Measurements from ENCODE around the gene ZNF140.

ZNF140 gene

DNA sequence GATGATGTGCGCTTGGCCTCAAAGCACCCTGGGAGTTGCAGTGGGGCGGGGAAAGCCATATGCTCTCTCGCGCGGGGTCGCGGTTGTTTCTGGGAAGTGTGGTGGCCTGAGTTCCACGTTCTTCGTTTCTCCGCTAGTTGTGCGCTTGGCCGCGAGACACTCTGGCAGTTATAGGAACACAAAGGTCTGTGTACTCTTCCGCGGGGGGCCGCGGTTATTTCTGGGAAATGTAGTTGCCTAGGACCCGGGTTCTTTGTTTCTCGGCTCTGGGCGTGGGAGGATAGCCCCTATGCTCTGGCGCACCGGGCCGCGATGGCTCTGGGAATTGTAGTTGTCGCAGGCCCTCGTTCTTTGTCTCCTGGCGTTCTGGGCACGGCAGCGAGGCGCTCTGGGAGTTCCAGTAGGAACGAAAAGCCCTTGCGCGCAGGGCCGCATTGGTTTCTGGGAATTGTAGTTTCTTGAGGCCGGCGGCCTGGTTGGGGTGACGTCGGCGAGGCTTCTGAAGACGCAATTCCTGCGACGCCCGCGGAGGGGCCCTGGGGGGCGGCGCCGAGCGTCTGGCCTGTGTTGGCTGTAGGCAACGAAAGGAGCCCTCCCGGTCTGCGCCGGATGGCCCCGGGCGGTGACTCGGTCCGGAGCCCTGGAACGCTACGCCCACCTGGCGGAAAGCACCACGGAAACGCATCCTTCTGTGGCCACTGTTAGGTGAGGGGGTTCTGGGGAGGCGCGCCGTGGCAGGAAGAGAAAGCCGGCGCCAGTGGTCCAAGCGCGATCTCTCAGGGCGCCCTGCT is at the start of gene ZNF140:
TSS of gene ZNF140 (plus strand) at position 556 of the 791 bp plus-strand sequence. CDS start 398 bp downstream, outside the sequence.
- TF ChIP-seq, protein P1, sequence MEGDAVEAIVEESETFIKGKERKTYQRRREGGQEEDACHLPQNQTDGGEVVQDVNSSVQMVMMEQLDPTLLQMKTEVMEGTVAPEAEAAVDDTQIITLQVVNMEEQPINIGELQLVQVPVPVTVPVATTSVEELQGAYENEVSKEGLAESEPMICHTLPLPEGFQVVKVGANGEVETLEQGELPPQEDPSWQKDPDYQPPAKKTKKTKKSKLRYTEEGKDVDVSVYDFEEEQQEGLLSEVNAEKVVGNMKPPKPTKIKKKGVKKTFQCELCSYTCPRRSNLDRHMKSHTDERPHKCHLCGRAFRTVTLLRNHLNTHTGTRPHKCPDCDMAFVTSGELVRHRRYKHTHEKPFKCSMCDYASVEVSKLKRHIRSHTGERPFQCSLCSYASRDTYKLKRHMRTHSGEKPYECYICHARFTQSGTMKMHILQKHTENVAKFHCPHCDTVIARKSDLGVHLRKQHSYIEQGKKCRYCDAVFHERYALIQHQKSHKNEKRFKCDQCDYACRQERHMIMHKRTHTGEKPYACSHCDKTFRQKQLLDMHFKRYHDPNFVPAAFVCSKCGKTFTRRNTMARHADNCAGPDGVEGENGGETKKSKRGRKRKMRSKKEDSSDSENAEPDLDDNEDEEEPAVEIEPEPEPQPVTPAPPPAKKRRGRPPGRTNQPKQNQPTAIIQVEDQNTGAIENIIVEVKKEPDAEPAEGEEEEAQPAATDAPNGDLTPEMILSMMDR (IDR thresholded peaks at IDR 0.05) = peak; percentile 30
- Mint-ChIP-seq H3K9me3 (peaks cover 6% of the 10 kb centered on the region), H3K4me3 (no peak within 1 kb of the TSS), H3K36me3 (ENCODE audit: low read depth) (peaks cover 61% of the 10 kb centered on the region), H3K27me3 (ENCODE audit: low read depth, poor library complexity) (peaks cover 9% of the 10 kb centered on the region), H3K4me1 (no peaks in the 10 kb centered on the region), H3K27ac (no peak within 1 kb of the TSS)
- peak; percentile 95 for DNase-seq

DNA sequence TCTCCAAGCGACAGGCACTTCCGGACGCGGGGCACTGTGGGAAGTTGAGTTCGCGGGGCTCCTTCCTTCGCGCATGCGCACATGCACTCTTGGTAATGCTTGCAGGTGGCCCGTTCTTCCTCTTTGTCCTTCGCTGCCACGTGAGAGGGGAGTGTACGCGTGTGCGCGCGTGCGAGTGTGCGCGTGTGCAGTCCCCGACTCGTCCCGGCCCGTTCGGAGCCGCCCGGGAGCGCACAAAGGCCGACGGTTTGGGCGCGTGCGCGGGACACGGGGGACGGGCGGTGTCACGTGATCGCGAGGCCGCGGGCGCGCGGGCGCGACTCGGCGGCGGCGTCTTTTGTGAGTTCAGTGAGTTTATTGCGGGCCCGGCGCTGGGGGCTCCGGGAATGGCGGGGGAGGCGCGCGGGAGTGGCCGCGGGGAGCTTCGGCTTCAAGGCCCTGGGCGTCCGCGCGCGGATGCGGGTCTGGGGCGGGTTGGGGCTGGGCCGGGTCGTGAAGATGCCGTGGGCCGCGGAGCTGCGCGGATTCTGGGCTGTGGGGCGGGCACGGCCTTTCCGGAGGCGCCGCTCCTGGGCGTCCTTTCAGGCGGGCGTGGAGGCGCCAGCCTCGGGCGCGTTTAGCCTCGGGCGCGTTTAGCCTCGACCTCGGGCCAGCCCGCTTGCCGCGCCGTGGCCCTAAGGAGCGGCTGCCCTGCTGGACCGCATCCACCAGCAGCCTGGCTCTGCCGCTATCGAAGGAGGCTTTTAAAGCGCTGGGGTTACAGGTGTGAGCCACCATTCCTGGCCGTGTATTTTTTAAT is 43.3 kb upstream of the ZNF140 start, which contains the start of gene ZNF84:
TSS of gene ZNF84 (plus strand) at position 303 of the 799 bp plus-strand sequence. CDS start 3,959 bp downstream, outside the sequence.
- H3K4me3 Mint-ChIP-seq = peak within 1 kb of the TSS; percentile 91
- DNase-seq = peak; percentile 94
- H3K36me3 Mint-ChIP-seq (ENCODE audit: low read depth) = peaks cover 55% of the 10 kb centered on the region
- TF ChIP-seq, protein P1 (IDR thresholded peaks at IDR 0.05) = no peak
- H3K27me3 Mint-ChIP-seq (ENCODE audit: low read depth, poor library complexity) = peaks cover 10% of the 10 kb centered on the region
- no peaks in the 10 kb centered on the region for H3K4me1 Mint-ChIP-seq
- H3K9me3 Mint-ChIP-seq = peaks cover 94% of the 10 kb centered on the region
- H3K27ac Mint-ChIP-seq = peak within 1 kb of the TSS; percentile 100

DNA sequence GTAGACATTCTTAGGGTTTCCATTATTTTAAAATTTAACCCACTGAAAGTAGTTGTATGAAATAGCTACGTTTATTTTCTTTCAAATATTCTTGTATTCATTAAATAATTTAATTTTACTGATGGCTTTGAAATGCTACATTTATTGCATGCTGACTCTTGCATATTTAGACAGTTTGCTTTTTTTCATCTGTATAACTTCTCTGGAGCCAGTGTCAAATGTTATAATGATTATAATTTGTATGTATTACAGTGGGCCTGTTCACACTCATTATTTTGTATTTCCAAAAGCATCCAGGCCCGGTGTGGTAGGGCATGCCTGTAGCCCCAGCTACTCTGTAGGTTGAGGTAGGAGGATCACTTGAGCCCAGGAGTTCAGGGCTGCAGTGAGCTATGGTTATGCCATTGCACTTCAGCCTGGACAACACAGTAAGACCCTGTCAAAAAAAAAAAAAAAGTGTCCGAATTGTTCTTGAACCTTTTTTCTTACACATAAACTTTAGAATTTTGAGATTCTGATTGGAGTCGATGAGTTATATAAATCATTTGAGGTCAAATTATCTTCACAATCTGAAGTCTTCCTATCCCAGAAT is 42.5 kb upstream of the ZNF140 start:
- peak overlapping the region; percentile 100 for H3K27ac Mint-ChIP-seq
- DNase-seq = no peak
- H3K4me3 Mint-ChIP-seq = peak overlapping the region; percentile 91
- no peaks in the 10 kb centered on the region for H3K4me1 Mint-ChIP-seq
- H3K36me3 Mint-ChIP-seq (ENCODE audit: low read depth) = peaks cover 63% of the 10 kb centered on the region
- H3K27me3 Mint-ChIP-seq (ENCODE audit: low read depth, poor library complexity) = peaks cover 16% of the 10 kb centered on the region
- TF ChIP-seq, protein P1 (IDR thresholded peaks at IDR 0.05) = no peak
- H3K9me3 Mint-ChIP-seq = peaks cover 97% of the 10 kb centered on the region

DNA sequence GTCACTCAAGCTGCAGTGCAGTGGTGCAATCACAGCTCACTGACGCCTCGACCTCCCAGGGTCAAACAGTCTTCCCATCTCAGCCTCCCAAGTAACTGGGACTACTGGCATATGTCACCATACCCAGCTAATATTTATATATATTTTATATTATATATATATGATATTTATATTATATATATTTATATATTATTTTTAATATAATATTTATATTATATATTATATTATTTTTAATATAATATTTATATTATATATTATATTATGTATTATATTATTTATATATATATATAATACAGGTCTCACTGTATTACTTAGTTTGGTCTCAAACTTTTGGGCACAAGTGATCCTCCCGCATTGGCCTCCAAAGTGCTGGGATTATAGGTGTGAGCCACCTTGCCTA is 34.0 kb upstream of the ZNF140 start:
- DNase-seq = no peak
- H3K4me1 Mint-ChIP-seq = no peaks in the 10 kb centered on the region
- peaks cover 30% of the 10 kb centered on the region for H3K27me3 Mint-ChIP-seq (ENCODE audit: low read depth, poor library complexity)
- H3K4me3 Mint-ChIP-seq = no peak overlapping the region
- TF ChIP-seq, protein P1 (IDR thresholded peaks at IDR 0.05) = no peak
- H3K36me3 Mint-ChIP-seq (ENCODE audit: low read depth) = peaks cover 100% of the 10 kb centered on the region
- H3K9me3 Mint-ChIP-seq = peaks cover 100% of the 10 kb centered on the region
- H3K27ac Mint-ChIP-seq = no peak overlapping the region

DNA sequence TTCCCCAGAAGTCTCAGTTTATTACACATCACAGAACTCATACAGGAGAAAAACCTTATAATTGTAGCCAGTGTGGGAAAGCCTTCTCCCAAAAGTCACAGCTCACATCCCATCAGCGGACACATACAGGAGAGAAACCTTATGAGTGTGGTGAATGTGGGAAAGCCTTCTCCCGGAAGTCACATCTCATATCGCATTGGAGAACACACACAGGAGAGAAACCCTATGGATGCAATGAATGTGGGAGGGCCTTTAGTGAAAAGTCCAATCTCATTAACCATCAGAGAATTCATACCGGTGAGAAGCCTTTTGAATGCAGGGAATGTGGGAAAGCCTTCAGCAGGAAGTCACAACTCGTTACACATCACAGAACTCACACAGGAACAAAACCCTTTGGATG is 23.3 kb upstream of the ZNF140 start:
- peaks cover 100% of the 10 kb centered on the region for H3K36me3 Mint-ChIP-seq (ENCODE audit: low read depth)
- H3K27ac Mint-ChIP-seq = no peak overlapping the region
- peaks cover 100% of the 10 kb centered on the region for H3K9me3 Mint-ChIP-seq
- no peaks in the 10 kb centered on the region for H3K4me1 Mint-ChIP-seq
- H3K4me3 Mint-ChIP-seq = no peak overlapping the region
- DNase-seq = no peak
- H3K27me3 Mint-ChIP-seq (ENCODE audit: low read depth, poor library complexity) = peaks cover 10% of the 10 kb centered on the region
- TF ChIP-seq, protein P1 (IDR thresholded peaks at IDR 0.05) = no peak
